Activated naive CD8-positive, alpha-beta T cell treated with anti-CD3 and anti-CD28 coated beads, Interleukin-2, amount 50 U/mL, for 24 hours (primary cell): ENCODE data around the gene DAPK2.

ENCODE experiments used
- ATAC-seq: fragments of 150-1000 bp; cut with Tn5 transposase; one replicate; pipeline ENCODE4 v1.10.0; 2021
- DNase-seq: peaks from one replicate; pipeline ENCODE4 v3.0.0; 2021
- H3K27ac Mint-ChIP-seq: one replicate; pipeline ENCODE4 v1.8.0; 2021; ENCODE audit warnings: mild to moderate bottlenecking, mixed read lengths
- H3K27me3 Mint-ChIP-seq: one replicate; pipeline ENCODE4 v1.8.0; 2021; ENCODE audit warnings: mixed read lengths
- H3K36me3 Mint-ChIP-seq: one replicate; pipeline ENCODE4 v1.8.0; 2021; ENCODE audit warnings: low read depth, mixed read lengths
- H3K4me1 Mint-ChIP-seq: one replicate; pipeline ENCODE4 v1.8.0; 2021; ENCODE audit warnings: mixed read lengths
- H3K4me3 Mint-ChIP-seq: one replicate; pipeline ENCODE4 v1.8.0; 2021; ENCODE audit warnings: mild to moderate bottlenecking, moderate library complexity, mixed read lengths
- H3K9me3 Mint-ChIP-seq: one replicate; pipeline ENCODE4 v1.8.0; 2021; ENCODE audit warnings: mixed read lengths

DAPK2 gene

DNA sequence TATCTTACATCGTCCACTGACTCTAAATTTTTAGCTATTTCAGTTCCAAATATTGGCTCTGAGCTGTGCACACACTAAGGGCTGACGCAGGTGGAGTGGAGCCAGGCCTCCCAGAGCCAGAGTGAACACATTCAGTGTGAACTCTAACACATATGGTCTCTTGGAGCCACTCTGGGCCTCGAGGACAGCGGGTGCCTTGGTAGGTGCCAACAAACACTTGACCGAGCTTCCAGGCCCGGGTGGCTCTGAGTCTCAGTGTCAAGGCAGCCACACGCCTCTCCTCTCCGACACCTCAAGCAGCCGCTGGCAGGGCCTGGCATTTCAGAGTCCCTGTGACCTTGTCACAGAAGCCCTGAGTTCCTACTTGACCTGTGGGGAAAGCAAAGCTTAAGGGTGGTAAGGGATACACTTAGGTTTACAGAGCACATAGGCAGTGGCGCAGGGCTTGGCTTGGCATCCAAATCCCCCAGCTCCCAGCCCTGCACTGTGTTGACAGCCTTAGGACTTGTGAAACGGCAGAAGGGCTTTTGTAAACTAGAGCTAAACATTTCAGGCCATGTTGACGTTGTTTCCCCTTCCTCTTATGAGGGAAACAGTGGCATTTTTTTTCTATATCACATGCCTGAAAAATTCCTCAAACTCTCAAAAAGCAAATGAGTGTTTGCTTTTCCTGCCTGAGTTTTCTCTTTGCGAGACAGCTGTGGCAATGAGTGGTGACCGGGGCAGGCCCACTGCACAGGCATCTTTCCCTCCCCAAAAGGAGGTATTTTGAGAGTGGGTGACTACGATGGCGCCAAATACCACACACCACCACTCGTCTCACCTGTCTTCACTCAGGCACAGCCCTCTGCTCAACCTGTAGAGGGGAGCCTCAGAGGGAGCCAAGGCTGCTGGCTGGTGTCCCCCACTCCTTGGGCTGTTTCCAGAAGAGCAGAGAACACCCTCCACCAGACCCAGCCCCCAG, 60.8 kb downstream of the DAPK2 start:
- peaks cover 11% of the 10 kb centered on the region for H3K4me1 Mint-ChIP-seq
- no peak overlapping the region for H3K4me3 Mint-ChIP-seq
- H3K36me3 Mint-ChIP-seq, result no peaks in the 10 kb centered on the region
- DNase-seq, result no peak
- no peaks in the 10 kb centered on the region for H3K27me3 Mint-ChIP-seq
- ATAC-seq, result no peak
- H3K9me3 Mint-ChIP-seq, result no peaks in the 10 kb centered on the region
- H3K27ac Mint-ChIP-seq, result no peak overlapping the region

GRCh38 chr15:63984331-63984730, 62.0 kb downstream of the DAPK2 start:
- peaks cover 11% of the 10 kb centered on the region for H3K4me1 Mint-ChIP-seq
- no peak overlapping the region for H3K4me3 Mint-ChIP-seq
- no peaks in the 10 kb centered on the region for H3K9me3 Mint-ChIP-seq
- no peak overlapping the region for H3K27ac Mint-ChIP-seq
- no peak for ATAC-seq
- no peaks in the 10 kb centered on the region for H3K36me3 Mint-ChIP-seq
- no peak for DNase-seq
- H3K27me3 Mint-ChIP-seq, result no peaks in the 10 kb centered on the region

GRCh38 chr15:63983061-63983711, 63.1 kb downstream of the DAPK2 start:
- ATAC-seq (no peak), DNase-seq (no peak)
- no peak overlapping the region for H3K27ac Mint-ChIP-seq
- no peaks in the 10 kb centered on the region for H3K9me3 Mint-ChIP-seq
- H3K27me3 Mint-ChIP-seq, result no peaks in the 10 kb centered on the region
- peaks cover 11% of the 10 kb centered on the region for H3K4me1 Mint-ChIP-seq
- no peak overlapping the region for H3K4me3 Mint-ChIP-seq
- H3K36me3 Mint-ChIP-seq, result no peaks in the 10 kb centered on the region

DNA sequence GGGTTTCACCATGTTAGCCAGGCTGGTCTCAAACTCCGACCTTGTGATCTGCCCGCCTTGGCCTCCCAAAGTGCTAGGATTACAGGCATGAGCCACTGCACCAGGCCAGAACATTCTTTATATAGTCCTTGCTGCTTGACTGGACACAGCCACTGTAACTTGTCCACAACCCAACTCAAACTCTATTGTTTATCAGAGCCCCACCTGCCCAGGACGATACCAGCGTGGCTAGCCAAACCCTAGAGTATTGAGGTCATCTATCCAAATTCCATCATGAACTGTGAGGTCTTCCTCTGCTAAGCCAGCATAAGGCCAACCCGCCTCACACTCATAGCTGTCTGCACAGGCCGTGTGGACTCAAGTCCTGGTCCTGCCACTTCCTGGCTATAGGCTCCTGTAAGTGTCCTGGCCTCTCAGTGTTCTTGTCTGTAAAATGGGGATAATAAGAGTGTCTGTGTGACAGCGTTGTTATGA, 63.9 kb downstream of the DAPK2 start:
- Mint-ChIP-seq H3K27ac (no peak overlapping the region), H3K4me3 (no peak overlapping the region), H3K9me3 (no peaks in the 10 kb centered on the region), H3K4me1 (peaks cover 9% of the 10 kb centered on the region), H3K27me3 (no peaks in the 10 kb centered on the region), H3K36me3 (no peaks in the 10 kb centered on the region)
- DNase-seq, result no peak
- ATAC-seq, result no peak

DNA sequence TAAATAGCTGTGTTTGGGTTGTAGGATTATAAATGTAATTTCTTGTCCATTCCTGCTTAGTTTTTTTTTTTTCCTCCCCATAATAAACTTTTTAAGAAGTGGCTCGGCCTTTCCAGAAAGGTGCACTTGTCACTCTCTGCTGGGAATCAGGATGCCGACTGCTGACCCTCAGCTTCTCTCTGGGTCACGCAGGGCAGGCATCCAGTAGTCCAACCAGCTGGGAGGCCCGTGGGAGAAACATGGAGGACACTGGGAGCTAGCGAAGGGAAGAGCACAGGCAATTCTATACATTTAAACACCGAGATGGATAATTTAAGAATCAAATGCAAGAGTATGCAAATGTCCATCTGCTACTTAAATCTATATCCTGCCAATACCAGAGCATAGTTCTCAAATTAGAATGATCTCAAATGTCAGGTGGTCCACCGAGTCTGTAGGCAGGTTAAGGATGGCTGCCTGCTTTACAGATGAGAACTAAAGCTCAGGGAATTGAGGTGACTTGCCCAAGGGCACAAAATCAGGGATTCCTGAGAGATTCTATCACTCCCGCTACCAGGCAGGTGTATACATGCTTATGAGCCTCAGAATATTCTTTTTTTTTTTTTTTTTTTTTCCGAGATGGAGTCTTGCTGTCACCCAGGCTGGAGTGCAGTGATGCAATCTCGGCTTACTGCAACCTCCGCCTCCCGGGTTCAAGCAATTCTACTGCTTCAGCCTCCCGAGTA, 64.5 kb downstream of the DAPK2 start:
- Mint-ChIP-seq H3K4me3 (no peak overlapping the region), H3K36me3 (no peaks in the 10 kb centered on the region), H3K9me3 (no peaks in the 10 kb centered on the region), H3K4me1 (peaks cover 4% of the 10 kb centered on the region), H3K27me3 (no peaks in the 10 kb centered on the region), H3K27ac (no peak overlapping the region)
- DNase-seq (no peak), ATAC-seq (no peak)

DNA sequence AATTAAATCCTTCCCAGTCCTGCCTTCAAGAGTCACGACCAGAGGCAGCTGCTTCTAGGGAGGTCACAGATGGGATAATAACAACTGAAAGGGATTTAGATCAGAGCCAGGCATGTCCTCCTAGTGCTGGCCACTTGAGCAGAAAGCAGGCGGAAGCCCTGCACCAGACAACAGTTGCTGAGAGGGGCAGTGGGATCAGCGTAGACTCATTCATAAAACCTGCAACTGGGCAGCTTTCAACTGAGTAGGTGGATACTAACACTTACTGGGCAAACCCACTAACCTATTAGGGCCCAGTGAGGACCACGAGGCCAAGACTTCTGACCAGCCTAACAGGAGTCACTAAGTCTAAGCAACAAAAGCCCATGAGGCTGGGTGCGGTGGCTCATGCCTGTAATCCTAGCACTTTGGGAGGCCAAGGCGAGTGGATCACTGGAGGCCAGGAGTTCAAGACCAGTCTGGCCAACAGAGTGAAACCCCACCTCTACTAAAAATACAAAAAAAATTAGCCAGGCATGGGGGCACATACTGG, 67.0 kb downstream of the DAPK2 start:
- Mint-ChIP-seq H3K4me1 (no peaks in the 10 kb centered on the region), H3K27ac (no peak overlapping the region), H3K9me3 (no peaks in the 10 kb centered on the region), H3K36me3 (no peaks in the 10 kb centered on the region), H3K4me3 (no peak overlapping the region), H3K27me3 (no peaks in the 10 kb centered on the region)
- DNase-seq (no peak), ATAC-seq (no peak)

- H3K4me1 Mint-ChIP-seq, result no peaks in the 10 kb centered on the region
- H3K36me3 Mint-ChIP-seq, result no peaks in the 10 kb centered on the region
- DNase-seq (no peak), ATAC-seq (no peak)
- no peak overlapping the region for H3K27ac Mint-ChIP-seq
- H3K27me3 Mint-ChIP-seq, result no peaks in the 10 kb centered on the region
- H3K9me3 Mint-ChIP-seq, result no peaks in the 10 kb centered on the region
- no peak overlapping the region for H3K4me3 Mint-ChIP-seq
Observed at GRCh38 chr15:63978511-63979261, 67.6 kb downstream of the DAPK2 start.

GRCh38 chr15:63977119-63977518, 69.2 kb downstream of the DAPK2 start:
- Mint-ChIP-seq H3K27me3 (no peaks in the 10 kb centered on the region), H3K36me3 (no peaks in the 10 kb centered on the region), H3K4me1 (peaks cover 10% of the 10 kb centered on the region), H3K9me3 (no peaks in the 10 kb centered on the region), H3K27ac (no peak overlapping the region), H3K4me3 (no peak overlapping the region)
- no peak for DNase-seq
- ATAC-seq, result no peak

- no peak for ATAC-seq
Observed at GRCh38 chr15:63974021-63974420, 72.3 kb downstream of the DAPK2 start.

DNA sequence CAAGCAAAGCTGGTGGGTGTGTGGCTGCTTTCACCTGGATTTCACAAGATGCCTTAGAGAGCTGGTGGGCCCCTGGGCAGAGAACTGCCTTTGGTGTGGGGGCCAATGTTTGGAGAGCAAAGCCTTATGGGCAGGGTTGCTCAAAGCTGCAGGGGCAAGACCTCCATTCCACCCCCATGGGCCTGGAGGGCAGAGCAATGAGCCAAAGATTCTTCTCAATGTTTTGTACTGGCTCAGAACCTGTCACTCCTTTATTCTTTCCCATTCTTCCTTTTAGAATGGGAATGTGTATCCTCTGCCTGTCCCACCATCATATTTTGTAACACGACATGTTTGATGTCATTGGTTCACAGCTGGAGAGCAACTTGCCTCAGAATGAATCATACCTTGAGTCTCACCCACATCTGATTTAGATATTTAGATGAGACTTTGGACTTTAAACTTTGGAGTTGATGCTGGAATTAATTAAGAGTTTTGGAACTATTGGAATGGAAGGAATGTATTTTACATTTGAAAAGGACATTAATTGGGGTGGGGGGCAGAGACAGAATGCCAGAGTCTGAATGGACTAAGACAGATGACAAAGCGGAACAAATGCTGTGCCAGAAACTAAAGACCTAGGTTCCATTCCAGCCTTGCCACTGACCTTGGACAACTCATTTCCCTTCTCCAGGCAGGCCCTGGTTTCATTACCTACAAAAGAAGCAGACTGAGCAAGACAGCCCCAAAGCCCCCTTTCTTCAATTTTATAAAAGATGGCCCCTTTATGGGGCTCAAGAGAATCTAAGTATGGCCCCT, 72.9 kb downstream of the DAPK2 start:
- no peak overlapping the region for H3K4me3 Mint-ChIP-seq
- H3K27me3 Mint-ChIP-seq, result no peaks in the 10 kb centered on the region
- H3K27ac Mint-ChIP-seq, result no peak overlapping the region
- H3K9me3 Mint-ChIP-seq, result no peaks in the 10 kb centered on the region
- DNase-seq (no peak), ATAC-seq (no peak)
- H3K4me1 Mint-ChIP-seq, result peaks cover 43% of the 10 kb centered on the region
- H3K36me3 Mint-ChIP-seq, result no peaks in the 10 kb centered on the region

More at GRCh38 chr15:63974021-63974420, 72.3 kb downstream of the DAPK2 start:
- H3K4me3 Mint-ChIP-seq, result no peak overlapping the region
- no peaks in the 10 kb centered on the region for H3K27me3 Mint-ChIP-seq
- peaks cover 38% of the 10 kb centered on the region for H3K4me1 Mint-ChIP-seq
- no peak overlapping the region for H3K27ac Mint-ChIP-seq
- DNase-seq, result no peak
- H3K36me3 Mint-ChIP-seq, result no peaks in the 10 kb centered on the region
- no peaks in the 10 kb centered on the region for H3K9me3 Mint-ChIP-seq

GRCh38 chr15:63972801-63973200, 73.5 kb downstream of the DAPK2 start:
- peaks cover 45% of the 10 kb centered on the region for H3K4me1 Mint-ChIP-seq
- ATAC-seq, result no peak

DNA sequence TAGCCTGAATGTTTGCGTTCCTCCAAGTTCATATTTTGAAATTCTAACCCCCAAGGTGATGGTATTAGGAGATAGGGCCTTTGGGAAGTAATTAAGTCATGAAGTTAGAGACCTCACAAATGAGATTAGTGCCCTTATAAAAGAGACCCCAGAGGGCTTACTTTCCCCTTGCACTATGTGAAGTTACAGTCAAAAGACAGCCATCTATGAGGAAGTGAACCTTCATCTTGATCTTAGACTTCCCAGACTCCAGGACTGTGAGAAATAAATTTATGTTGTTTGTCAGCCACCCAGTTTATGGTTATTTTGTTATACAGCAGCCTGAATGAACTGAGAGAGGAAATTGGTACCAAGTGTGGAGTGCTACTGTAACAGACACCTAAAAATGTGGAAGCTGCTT, 74.4 kb downstream of the DAPK2 start:
- Mint-ChIP-seq H3K4me1 (peaks cover 45% of the 10 kb centered on the region), H3K36me3 (no peaks in the 10 kb centered on the region), H3K4me3 (no peak overlapping the region)

More at GRCh38 chr15:63972801-63973200, 73.5 kb downstream of the DAPK2 start:
- H3K36me3 Mint-ChIP-seq, result no peaks in the 10 kb centered on the region
- no peak overlapping the region for H3K4me3 Mint-ChIP-seq
- no peak for DNase-seq
- no peak overlapping the region for H3K27ac Mint-ChIP-seq
- no peaks in the 10 kb centered on the region for H3K9me3 Mint-ChIP-seq
- no peaks in the 10 kb centered on the region for H3K27me3 Mint-ChIP-seq

DNA sequence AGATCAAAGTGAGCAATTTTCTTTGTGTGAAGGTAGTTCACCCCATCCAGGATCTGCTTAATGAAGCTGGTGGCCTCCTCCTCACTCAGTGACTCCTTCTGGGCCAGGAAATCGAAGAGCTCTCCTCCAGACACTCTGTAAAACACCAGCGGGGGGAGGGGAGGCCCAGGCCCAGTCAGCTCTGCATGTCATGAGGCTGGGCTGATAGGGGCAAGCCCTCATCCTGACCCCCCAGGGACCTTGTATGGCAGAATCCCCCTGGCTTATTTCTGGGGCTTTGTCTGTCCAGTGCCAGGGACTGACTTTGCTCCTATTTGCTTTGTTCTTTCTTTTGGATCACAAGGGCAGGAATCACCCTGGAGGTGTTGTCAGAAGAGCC, 74.9 kb downstream of the DAPK2 start:
- no peaks in the 10 kb centered on the region for H3K9me3 Mint-ChIP-seq
- peak overlapping the region; percentile 92 for H3K27ac Mint-ChIP-seq

More for the DNA sequence above, 74.4 kb downstream of the DAPK2 start:
- Mint-ChIP-seq H3K27ac (peak overlapping the region; percentile 92), H3K9me3 (no peaks in the 10 kb centered on the region), H3K27me3 (no peaks in the 10 kb centered on the region)
- DNase-seq (no peak), ATAC-seq (no peak)

More for the DNA sequence above, 74.9 kb downstream of the DAPK2 start:
- Mint-ChIP-seq H3K4me1 (peaks cover 45% of the 10 kb centered on the region), H3K4me3 (peak overlapping the region; percentile 31), H3K27me3 (no peaks in the 10 kb centered on the region), H3K36me3 (no peaks in the 10 kb centered on the region)
- ATAC-seq (peak; percentile 71), DNase-seq (peak; percentile 73)
